CD4-positive, alpha-beta T cell (primary cell): ENCODE measurements around the gene DHDH. TPM values are rescaled to one million over a fixed set of nuclear protein-coding genes. Genes with fewer than 3 reads are reported as not detected.

ENCODE experiments used
- ATAC-seq: fragments of 200-7000 bp; cut with Tn5 transposase; one replicate; pipeline ENCODE4 v1.10.0; 2022; ENCODE audit warnings: mild to moderate bottlenecking; ENCODE audit not compliant: poor library complexity
- CTCF ChIA-PET: fragments of 350-600 bp; sonication (Branson Sonifier 250); formaldehyde crosslinking; loops from one replicate; lab custom pipeline; 2021; ENCODE audit warnings: antibody characterized with exemption, inconsistent platforms; lab: Charles Lee
- POLR2A ChIA-PET: fragments of 350-600 bp; sonication (Branson Sonifier 250); formaldehyde crosslinking; loops from one replicate; lab custom pipeline; 2021; ENCODE audit warnings: antibody characterized with exemption, inconsistent platforms; lab: Charles Lee
- DNase-seq, 14 experiments: peaks; one replicate each; pipeline ENCODE4 v3.0.0-alpha.2; 2013 to 2020; ENCODE audit warnings: mixed read lengths in 2 of 14
- H3K27ac ChIP-seq, 2 donors: one replicate each; pipeline versions ENCODE4 v1.5.1 to v1.7.0; 2013; ENCODE audit warnings: low read length in 2 of 2, low read depth in 1 of 2, mild to moderate bottlenecking in 1 of 2
- H3K27me3 ChIP-seq, 2 experiments: 1 replicate in 1 of 2; 2 replicates in 1 of 2; pipeline versions ENCODE4 v1.6.1 to v1.7.0; 2013; ENCODE audit warnings: low read length in 2 of 2, control low read depth in 1 of 2, mild to moderate bottlenecking in 1 of 2, moderate library complexity in 1 of 2; ENCODE audit not compliant: insufficient read depth in 2 of 2, control insufficient read depth in 1 of 2
- H3K36me3 ChIP-seq: one replicate; pipeline ENCODE4 v1.6.1; 2013; ENCODE audit warnings: low read length, control low read depth; ENCODE audit not compliant: insufficient read depth
- H3K4me1 ChIP-seq: one replicate; pipeline ENCODE4 v1.6.1; 2013; ENCODE audit warnings: low read length, control low read depth; ENCODE audit not compliant: insufficient read depth
- H3K4me3 ChIP-seq: one replicate; pipeline ENCODE4 v1.5.1; 2013; ENCODE audit warnings: mild to moderate bottlenecking, low read length, moderate library complexity
- H3K9me3 ChIP-seq, 2 experiments: 1 replicate in 1 of 2; 2 replicates in 1 of 2; pipeline versions ENCODE4 v1.6.1 to v1.7.0; 2013; ENCODE audit warnings: low read length in 2 of 2, mild to moderate bottlenecking in 2 of 2, control low read depth in 1 of 2, moderate library complexity in 1 of 2; ENCODE audit not compliant: control insufficient read depth in 1 of 2, insufficient read depth in 1 of 2
- H3K27ac Mint-ChIP-seq: one replicate; pipeline ENCODE4 v1.8.0; 2020; ENCODE audit warnings: mixed read lengths
- H3K27me3 Mint-ChIP-seq: one replicate; pipeline ENCODE4 v1.8.0; 2021; ENCODE audit warnings: mixed read lengths
- H3K36me3 Mint-ChIP-seq: one replicate; pipeline ENCODE4 v1.8.0; 2021; ENCODE audit warnings: low read depth, mixed read lengths
- H3K4me1 Mint-ChIP-seq: one replicate; pipeline ENCODE4 v1.8.0; 2021; ENCODE audit warnings: low read depth, mixed read lengths
- H3K4me3 Mint-ChIP-seq: one replicate; pipeline ENCODE4 v1.8.0; 2020; ENCODE audit warnings: mild to moderate bottlenecking, mixed read lengths
- H3K9me3 Mint-ChIP-seq: one replicate; pipeline ENCODE4 v1.8.0; 2020; ENCODE audit warnings: mixed read lengths
- CTCF ChIP-seq: fragments of 200-600 bp; IDR thresholded peaks from one replicate; pipeline ENCODE4 v1.8.0; 2022; ENCODE audit warnings: antibody characterized with exemption, mild to moderate bottlenecking
- intact Hi-C, 2 experiments: fragments of 100-400 bp; cut with DNase I in 1 of 2; cut with micrococcal nuclease in 1 of 2; formaldehyde crosslinking; loops; one replicate each; pipeline versions ENCODE4 v1.15.1 to v1.9.0; 2023 to 2025; cut with DNase I, micrococcal nuclease
- total RNA-seq, 174 experiments: library from RNA in 2 of 174; stranded (reverse) in 2 of 174; gene quantifications; one replicate each; pipeline ENCODE4 v1.2.3 and lab custom pipeline; 2021 to 2026

Gene DHDH
- total RNA-seq, 2 experiments from 2014 or later = 1.1 to 1.8 TPM

GRCh38 chr19:48940902-48941301 is 7.4 kb downstream of the DHDH start:
- H3K4me3 Mint-ChIP-seq = no peak overlapping the region
- H3K27ac ChIP-seq = no peak overlapping the region
- DNase-seq = no peak
- TF ChIP-seq CTCF = no peak
- ChIA-PET POLR2A (no interaction called here), CTCF (interaction anchor here (0.9 kb wide), 1 partner anchor 30 kb away, joined by 3 read pairs; no protein-coding TSS in a partner anchor)
- H3K27ac Mint-ChIP-seq = no peak overlapping the region
- no peak overlapping the region for H3K4me3 ChIP-seq
- H3K9me3 ChIP-seq = peaks cover 0 to 8% of the 10 kb centered on the region in 2 experiments
- intact Hi-C loops = no loop called here
- no peaks in the 10 kb centered on the region for H3K9me3 Mint-ChIP-seq
- H3K27me3 Mint-ChIP-seq = no peaks in the 10 kb centered on the region
- no peak for ATAC-seq
- no peaks in the 10 kb centered on the region for H3K4me1 ChIP-seq
- no peaks in the 10 kb centered on the region for H3K4me1 Mint-ChIP-seq
- H3K27me3 ChIP-seq = no peaks in the 10 kb centered on the region
- H3K36me3 Mint-ChIP-seq = peaks cover 12% of the 10 kb centered on the region
- no peaks in the 10 kb centered on the region for H3K36me3 ChIP-seq

GRCh38 chr19:48943081-48943480 is 9.6 kb downstream of the DHDH start:
- Mint-ChIP-seq H3K4me3 (no peak overlapping the region), H3K27me3 (no peaks in the 10 kb centered on the region), H3K9me3 (no peaks in the 10 kb centered on the region), H3K36me3 (peaks cover 12% of the 10 kb centered on the region), H3K27ac (no peak overlapping the region), H3K4me1 (no peaks in the 10 kb centered on the region)
- ChIA-PET CTCF (no interaction called here), POLR2A (no interaction called here)
- DNase-seq = no peak
- no peak overlapping the region for H3K27ac ChIP-seq
- no peaks in the 10 kb centered on the region for H3K27me3 ChIP-seq
- no peak for ATAC-seq
- H3K4me3 ChIP-seq = no peak overlapping the region
- no peak for TF ChIP-seq CTCF
- no peaks in the 10 kb centered on the region for H3K4me1 ChIP-seq
- intact Hi-C loops = no loop called here
- peaks cover 0 to 24% of the 10 kb centered on the region in 2 experiments for H3K9me3 ChIP-seq
- H3K36me3 ChIP-seq = no peaks in the 10 kb centered on the region

- no peak overlapping the region for H3K4me3 Mint-ChIP-seq
- no peak for ATAC-seq
- no peaks in the 10 kb centered on the region for H3K4me1 Mint-ChIP-seq
- Histone ChIP-seq H3K4me1 (no peaks in the 10 kb centered on the region), H3K27ac (no peak overlapping the region), H3K9me3 (peaks cover 0 to 23% of the 10 kb centered on the region in 2 experiments), H3K36me3 (no peaks in the 10 kb centered on the region), H3K4me3 (no peak overlapping the region), H3K27me3 (no peaks in the 10 kb centered on the region)
- intact Hi-C loops = no loop called here
- H3K9me3 Mint-ChIP-seq = no peaks in the 10 kb centered on the region
- no peak for TF ChIP-seq CTCF
- ChIA-PET POLR2A (no interaction called here), CTCF (no interaction called here)
- H3K27me3 Mint-ChIP-seq = no peaks in the 10 kb centered on the region
- no peak overlapping the region for H3K27ac Mint-ChIP-seq
- H3K36me3 Mint-ChIP-seq = peaks cover 7% of the 10 kb centered on the region
- DNase-seq = no peak
Measured at GRCh38 chr19:48945415-48945814, 11.9 kb downstream of the DHDH start.
